Astrocyte (in vitro differentiated cells and primary cell): ENCODE measurements around the gene CNTNAP5. TPM values are rescaled to one million over a fixed set of nuclear protein-coding genes. Genes with fewer than 3 reads are reported as not detected.

Experiments
- DNase-seq: peaks from one replicate; pipeline ENCODE4 v3.0.0-alpha.2; 2010; ENCODE audit warnings: low read depth
- FAIRE-seq: peaks from 2 replicates; lab custom pipeline; 2011; peaks lifted over from hg19 to GRCh38; lab: Jason Lieb, UNC
- H2AFZ ChIP-seq: 2 replicates; pipeline ENCODE4 v1.6.0; 2012; ENCODE audit warnings: low read depth, low read length, inconsistent platforms
- H3K27ac ChIP-seq: 2 replicates; pipeline ENCODE4 v1.5.1; 2011; ENCODE audit warnings: low read depth, low read length, inconsistent platforms
- H3K27me3 ChIP-seq: 2 replicates; pipeline ENCODE4 v1.6.0; 2011; ENCODE audit warnings: low read length, inconsistent platforms; ENCODE audit not compliant: insufficient read depth
- H3K36me3 ChIP-seq: 2 replicates; pipeline ENCODE4 v1.5.1; 2011; ENCODE audit warnings: low read length, inconsistent platforms; ENCODE audit not compliant: insufficient read depth
- H3K4me1 ChIP-seq: 2 replicates; pipeline ENCODE4 v1.5.1; 2011; ENCODE audit warnings: low read length, inconsistent platforms; ENCODE audit not compliant: insufficient read depth
- H3K4me2 ChIP-seq: 2 replicates; pipeline ENCODE4 v1.6.0; 2012; ENCODE audit warnings: low read length, inconsistent platforms
- H3K4me3 ChIP-seq: 2 replicates; pipeline ENCODE4 v1.5.1; 2011; ENCODE audit warnings: low read depth, mild to moderate bottlenecking, low read length, inconsistent platforms; ENCODE audit not compliant: insufficient read depth
- H3K79me2 ChIP-seq: 2 replicates; pipeline ENCODE4 v1.6.0; 2012; ENCODE audit warnings: mild to moderate bottlenecking, low read length, inconsistent platforms; ENCODE audit not compliant: insufficient read depth
- H3K9ac ChIP-seq: 2 replicates; pipeline ENCODE4 v1.6.0; 2012; ENCODE audit warnings: mild to moderate bottlenecking, low read length, inconsistent platforms
- H3K9me3 ChIP-seq: 2 replicates; pipeline ENCODE4 v1.5.1; 2012; ENCODE audit warnings: low read depth, mild to moderate bottlenecking, low read length, inconsistent platforms; ENCODE audit not compliant: insufficient read depth
- H4K20me1 ChIP-seq: 2 replicates; pipeline ENCODE4 v1.6.0; 2012; ENCODE audit warnings: low read length, inconsistent platforms; ENCODE audit not compliant: insufficient read depth
- H3K27ac Mint-ChIP-seq: one replicate; pipeline ENCODE4 v1.8.0; 2021; ENCODE audit warnings: mild to moderate bottlenecking, mixed read lengths; ENCODE audit not compliant: unreplicated experiment
- H3K27me3 Mint-ChIP-seq: one replicate; pipeline ENCODE4 v1.8.0; 2021; ENCODE audit warnings: low read depth, mixed read lengths; ENCODE audit not compliant: unreplicated experiment
- H3K36me3 Mint-ChIP-seq: one replicate; pipeline ENCODE4 v1.8.0; 2021; ENCODE audit warnings: low read depth, mixed read lengths; ENCODE audit not compliant: unreplicated experiment
- H3K4me1 Mint-ChIP-seq: one replicate; pipeline ENCODE4 v1.8.0; 2021; ENCODE audit warnings: low read depth, mixed read lengths; ENCODE audit not compliant: unreplicated experiment
- H3K4me3 Mint-ChIP-seq: one replicate; pipeline ENCODE4 v1.8.0; 2021; ENCODE audit warnings: mild to moderate bottlenecking, moderate library complexity, mixed read lengths; ENCODE audit not compliant: unreplicated experiment
- H3K9me3 Mint-ChIP-seq: one replicate; pipeline ENCODE4 v1.8.0; 2021; ENCODE audit warnings: mild to moderate bottlenecking, mixed read lengths; ENCODE audit not compliant: unreplicated experiment
- EZH2 ChIP-seq: IDR thresholded peaks from 2 replicates; pipeline ENCODE4 v1.6.1; 2012; ENCODE audit warnings: mild to moderate bottlenecking, low read length, inconsistent platforms; ENCODE audit not compliant: insufficient read depth
- total RNA-seq: library from RNA; stranded (reverse); gene quantifications from 2 replicates; pipeline ENCODE4 v1.2.1, GENCODE V29; 2021
- TF ChIP-seq, protein P1 (sequence below): IDR thresholded peaks from 2 replicates; pipeline ENCODE4 v1.5.1; 2011; ENCODE audit warnings: low read depth, mild to moderate bottlenecking, inconsistent platforms, low read length, moderate library complexity; ENCODE audit not compliant: insufficient read depth

CNTNAP5 gene
- total RNA-seq, 1 donor from 2014 or later, result 0.30 TPM

DNA sequence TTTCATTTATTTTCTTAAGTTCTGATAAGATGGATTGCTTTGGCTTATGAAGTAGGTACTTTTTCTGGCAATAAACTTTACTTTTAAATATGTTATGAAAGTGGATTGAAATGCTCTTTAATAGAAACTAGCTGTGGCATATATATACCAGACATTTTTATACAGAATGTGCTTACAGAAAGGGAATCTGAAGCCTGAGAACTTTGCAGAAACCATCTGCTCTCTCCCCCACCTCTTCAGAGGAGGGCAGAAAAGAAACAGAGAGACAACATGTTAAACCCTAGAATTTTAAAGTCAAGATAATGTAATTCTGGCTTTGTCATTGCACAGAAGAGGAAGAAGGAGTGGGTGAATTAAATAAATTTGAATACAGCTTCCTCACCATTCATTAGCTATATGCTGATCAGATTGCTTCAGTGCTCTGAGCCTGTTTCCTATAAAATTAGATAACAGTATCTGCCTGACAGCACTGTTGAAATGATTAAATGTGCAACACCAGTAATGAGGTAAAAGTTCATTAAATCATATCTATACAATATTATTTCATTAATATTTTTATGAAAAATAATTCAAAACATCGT lies 247.3 kb downstream of the CNTNAP5 start:
- TF ChIP-seq EZH2, result no peak
- TF ChIP-seq, protein P1, sequence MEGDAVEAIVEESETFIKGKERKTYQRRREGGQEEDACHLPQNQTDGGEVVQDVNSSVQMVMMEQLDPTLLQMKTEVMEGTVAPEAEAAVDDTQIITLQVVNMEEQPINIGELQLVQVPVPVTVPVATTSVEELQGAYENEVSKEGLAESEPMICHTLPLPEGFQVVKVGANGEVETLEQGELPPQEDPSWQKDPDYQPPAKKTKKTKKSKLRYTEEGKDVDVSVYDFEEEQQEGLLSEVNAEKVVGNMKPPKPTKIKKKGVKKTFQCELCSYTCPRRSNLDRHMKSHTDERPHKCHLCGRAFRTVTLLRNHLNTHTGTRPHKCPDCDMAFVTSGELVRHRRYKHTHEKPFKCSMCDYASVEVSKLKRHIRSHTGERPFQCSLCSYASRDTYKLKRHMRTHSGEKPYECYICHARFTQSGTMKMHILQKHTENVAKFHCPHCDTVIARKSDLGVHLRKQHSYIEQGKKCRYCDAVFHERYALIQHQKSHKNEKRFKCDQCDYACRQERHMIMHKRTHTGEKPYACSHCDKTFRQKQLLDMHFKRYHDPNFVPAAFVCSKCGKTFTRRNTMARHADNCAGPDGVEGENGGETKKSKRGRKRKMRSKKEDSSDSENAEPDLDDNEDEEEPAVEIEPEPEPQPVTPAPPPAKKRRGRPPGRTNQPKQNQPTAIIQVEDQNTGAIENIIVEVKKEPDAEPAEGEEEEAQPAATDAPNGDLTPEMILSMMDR, result no peak
- Mint-ChIP-seq H3K27me3 (no peaks in the 10 kb centered on the region), H3K27ac (no peak overlapping the region), H3K36me3 (no peaks in the 10 kb centered on the region), H3K9me3 (peaks cover 3% of the 10 kb centered on the region), H3K4me3 (no peak overlapping the region), H3K4me1 (peaks cover 17% of the 10 kb centered on the region)
- H3K36me3 ChIP-seq, result no peaks in the 10 kb centered on the region
- no peak overlapping the region for H3K27ac ChIP-seq
- H3K4me2 ChIP-seq, result no peak overlapping the region
- H4K20me1 ChIP-seq, result no peaks in the 10 kb centered on the region
- DNase-seq (no peak), FAIRE-seq (no peak)
- H3K9me3 ChIP-seq, result no peaks in the 10 kb centered on the region
- no peak overlapping the region for H3K4me3 ChIP-seq
- H3K27me3 ChIP-seq, result no peaks in the 10 kb centered on the region
- no peak overlapping the region for H3K9ac ChIP-seq
- no peaks in the 10 kb centered on the region for H3K4me1 ChIP-seq
- no peak overlapping the region for H2AFZ ChIP-seq
- no peaks in the 10 kb centered on the region for H3K79me2 ChIP-seq

DNA sequence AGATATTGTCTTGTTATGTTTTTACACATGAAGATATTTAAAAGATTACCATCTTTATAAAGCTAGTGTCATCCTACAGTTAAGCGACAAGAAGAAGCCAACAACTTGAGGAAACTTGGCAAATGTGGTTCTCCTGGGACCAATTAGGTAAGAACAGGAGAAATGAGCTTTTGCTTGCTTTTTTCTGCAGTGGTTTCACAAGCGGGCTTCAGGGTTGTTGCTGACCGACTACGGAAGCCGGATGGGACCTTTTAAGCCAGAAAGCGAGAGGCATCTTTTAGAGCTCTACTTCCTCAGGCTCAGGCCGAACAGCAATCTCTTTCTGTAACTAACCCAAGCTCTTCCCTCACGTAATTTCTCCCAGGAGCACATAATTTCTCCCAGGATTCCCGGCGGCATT lies 256.5 kb downstream of the CNTNAP5 start:
- TF ChIP-seq EZH2, result no peak
- TF ChIP-seq, protein P1, result no peak
- H3K27me3 Mint-ChIP-seq, result no peaks in the 10 kb centered on the region
- no peaks in the 10 kb centered on the region for H3K79me2 ChIP-seq
- H3K27ac ChIP-seq, result no peak overlapping the region
- no peak overlapping the region for H2AFZ ChIP-seq
- no peak for FAIRE-seq
- H3K4me3 ChIP-seq, result no peak overlapping the region
- peaks cover 7% of the 10 kb centered on the region for H3K9me3 Mint-ChIP-seq
- no peak overlapping the region for H3K9ac ChIP-seq
- no peaks in the 10 kb centered on the region for H3K36me3 Mint-ChIP-seq
- H3K4me1 ChIP-seq, result no peaks in the 10 kb centered on the region
- H3K27ac Mint-ChIP-seq, result no peak overlapping the region
- peaks cover 17% of the 10 kb centered on the region for H3K4me1 Mint-ChIP-seq
- no peaks in the 10 kb centered on the region for H3K9me3 ChIP-seq
- no peak for DNase-seq
- H3K4me2 ChIP-seq, result no peak overlapping the region
- H3K27me3 ChIP-seq, result no peaks in the 10 kb centered on the region
- no peaks in the 10 kb centered on the region for H3K36me3 ChIP-seq
- no peaks in the 10 kb centered on the region for H4K20me1 ChIP-seq
- no peak overlapping the region for H3K4me3 Mint-ChIP-seq

DNA sequence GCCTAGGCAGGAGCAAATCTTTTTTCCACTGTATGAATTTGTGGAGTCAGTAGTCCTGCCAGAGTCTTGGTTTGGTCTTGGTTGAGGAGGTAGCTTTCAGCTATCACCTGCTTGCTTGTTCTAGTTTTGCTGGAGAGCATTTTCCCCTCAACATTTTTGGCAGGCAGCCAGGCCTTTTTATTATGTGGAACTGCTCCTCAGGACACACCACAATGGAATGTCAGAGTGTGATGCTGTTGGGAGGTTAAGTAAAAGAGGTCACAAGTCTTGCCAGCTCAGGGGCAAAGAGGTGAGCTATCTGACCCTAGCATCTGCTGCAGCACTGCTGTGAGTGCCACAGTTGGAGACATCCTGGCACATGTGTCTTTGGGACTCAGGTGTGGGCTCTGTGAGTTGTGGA lies 258.0 kb downstream of the CNTNAP5 start:
- no peak for FAIRE-seq
- H2AFZ ChIP-seq, result no peak overlapping the region
- DNase-seq, result no peak
- no peak overlapping the region for H3K4me3 ChIP-seq
- no peak overlapping the region for H3K27ac ChIP-seq
- H3K4me3 Mint-ChIP-seq, result no peak overlapping the region
- no peaks in the 10 kb centered on the region for H3K27me3 Mint-ChIP-seq
- H3K9me3 ChIP-seq, result no peaks in the 10 kb centered on the region
- no peaks in the 10 kb centered on the region for H4K20me1 ChIP-seq
- no peak overlapping the region for H3K4me2 ChIP-seq
- H3K4me1 ChIP-seq, result no peaks in the 10 kb centered on the region
- H3K9me3 Mint-ChIP-seq, result peaks cover 7% of the 10 kb centered on the region
- no peaks in the 10 kb centered on the region for H3K36me3 Mint-ChIP-seq
- H3K27ac Mint-ChIP-seq, result peak overlapping the region; percentile 69
- no peaks in the 10 kb centered on the region for H3K79me2 ChIP-seq
- no peaks in the 10 kb centered on the region for H3K36me3 ChIP-seq
- TF ChIP-seq, protein P1, result no peak
- no peak for TF ChIP-seq EZH2
- H3K9ac ChIP-seq, result no peak overlapping the region
- peaks cover 17% of the 10 kb centered on the region for H3K4me1 Mint-ChIP-seq
- H3K27me3 ChIP-seq, result no peaks in the 10 kb centered on the region
